HG02759 (cell line): ENCODE results near the gene JAM2.
A peak's percentile ranks its signal among the peaks of the same experiment; 100 is the strongest.
"Not testable (repeated sequence)": the region's sequence is repeated elsewhere in the genome, so short reads cannot be mapped to it uniquely, and the experiment has no call there.

ENCODE experiments used
- ATAC-seq: cut with Tn5 transposase; IDR thresholded peaks from one replicate; pipeline ENCODE4 v1.9.1; 2021; ENCODE audit warnings: mild to moderate bottlenecking, moderate library complexity; ENCODE audit not compliant: unreplicated experiment

Gene JAM2

DNA sequence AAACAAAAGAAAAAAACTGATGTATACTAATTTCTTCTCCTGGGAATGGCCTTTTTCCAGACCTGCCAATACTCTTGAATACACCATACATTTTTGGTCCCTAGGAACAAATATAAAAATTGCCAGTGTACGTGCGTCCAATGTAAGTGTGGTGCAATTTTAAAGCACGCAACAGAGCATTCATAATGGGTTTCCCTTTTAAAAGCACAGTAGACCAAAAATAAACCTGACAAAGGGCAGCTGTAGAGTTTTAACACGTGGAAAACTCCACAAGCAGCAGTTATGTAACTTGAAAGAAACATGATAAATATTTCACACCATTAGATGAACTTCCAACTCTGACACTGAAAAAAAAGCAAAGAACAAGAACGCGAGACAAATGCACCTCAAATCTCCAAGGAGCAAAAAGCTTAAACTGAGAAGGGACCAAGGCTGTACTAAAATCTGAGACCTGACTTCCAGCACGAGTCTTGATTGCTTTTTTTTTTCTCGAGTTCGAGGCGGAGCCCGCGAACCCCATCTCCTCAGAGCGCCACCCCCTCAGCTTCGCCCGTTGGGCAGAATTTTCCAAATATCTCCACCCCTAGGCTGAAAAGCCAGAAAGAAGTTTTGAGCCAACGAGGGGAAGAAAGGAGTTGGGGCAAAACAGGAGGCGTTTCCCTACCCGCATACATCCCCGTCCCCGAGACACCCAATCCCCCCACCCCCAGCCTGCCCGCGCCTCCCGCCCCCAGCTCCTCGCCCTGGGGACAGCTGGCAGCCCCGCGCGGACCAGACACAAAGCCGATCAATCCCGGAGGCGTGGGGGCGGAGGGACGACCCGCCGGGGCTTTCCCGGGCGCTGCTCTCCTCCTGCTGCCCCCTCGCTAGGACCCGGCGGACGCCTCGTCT, at the start of gene JAM2:
Gene JAM2, plus strand, starts transcription at position 599 of the 891 bp plus-strand sequence. CDS start 564 bp downstream, outside the sequence.
- ATAC-seq: peak; percentile 58

DNA sequence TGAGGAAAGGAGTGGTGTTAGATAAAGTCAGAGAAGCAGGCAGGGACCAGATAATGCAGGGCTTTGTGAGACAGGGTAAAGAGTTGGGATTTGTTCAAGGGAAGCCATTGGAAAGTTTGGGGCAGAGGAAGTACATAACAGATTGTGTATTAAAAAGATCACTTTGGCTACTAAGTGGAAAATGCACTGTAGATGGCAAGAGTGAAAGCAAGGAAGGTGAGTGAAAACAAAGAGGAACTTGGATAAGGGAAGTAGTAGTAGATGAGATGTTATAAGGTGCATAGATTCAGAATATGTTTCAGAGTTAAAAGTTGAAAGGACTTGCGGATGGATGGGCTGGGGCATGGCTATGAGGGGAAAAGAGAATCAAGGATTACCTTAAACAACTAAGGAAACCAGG, 49.2 kb upstream of the JAM2 start:
- no peak for ATAC-seq

DNA sequence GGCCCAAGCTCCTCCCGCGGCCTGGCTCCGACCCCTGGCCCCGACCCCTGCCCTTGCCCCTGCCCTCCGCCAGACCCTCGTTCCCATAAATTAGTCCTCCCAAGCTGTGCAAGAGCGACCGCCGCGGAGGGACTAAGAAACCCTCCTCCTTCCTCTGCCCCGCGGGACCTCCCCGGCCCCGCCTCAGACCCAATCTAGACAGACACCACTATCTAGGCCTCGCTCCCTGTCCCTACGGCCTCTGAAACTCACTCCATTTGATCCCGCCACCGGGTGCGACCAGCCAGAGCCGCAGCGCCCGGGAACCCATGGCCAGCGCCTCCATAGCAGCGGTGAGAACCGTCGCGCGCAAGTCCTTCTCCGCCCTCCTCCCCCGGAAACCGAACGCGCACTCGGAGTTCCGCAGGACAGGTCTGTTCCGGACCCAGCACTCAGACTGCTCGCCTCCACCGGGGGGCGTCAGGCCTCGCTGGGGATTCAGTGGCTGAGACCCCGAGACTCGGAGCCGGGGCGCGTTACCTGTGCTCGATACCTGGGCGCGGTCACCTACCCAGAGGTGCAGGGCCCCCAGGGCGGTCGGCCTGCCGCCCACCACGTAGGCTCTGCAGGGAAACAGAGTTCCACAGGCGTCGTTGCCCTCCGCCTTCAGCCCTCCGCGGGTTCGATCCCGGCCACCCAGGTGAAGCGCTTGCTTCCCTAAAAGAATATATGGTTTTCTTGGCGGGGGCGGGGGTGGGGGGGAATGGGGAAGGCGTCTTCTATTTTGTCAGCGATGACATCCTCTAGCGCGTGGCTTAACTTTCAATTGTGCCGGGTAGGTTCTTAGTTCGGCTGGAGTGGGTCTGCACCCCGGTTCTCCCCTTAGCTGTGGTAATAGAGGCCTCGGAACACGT, 31.7 kb upstream of the JAM2 start, which contains the start of gene MRPL39:
Gene MRPL39, minus strand, starts transcription at position 331 of the 893 bp plus-strand sequence. Its CDS starts 6 bp downstream, at position 325.
- peak; percentile 95 for ATAC-seq

DNA sequence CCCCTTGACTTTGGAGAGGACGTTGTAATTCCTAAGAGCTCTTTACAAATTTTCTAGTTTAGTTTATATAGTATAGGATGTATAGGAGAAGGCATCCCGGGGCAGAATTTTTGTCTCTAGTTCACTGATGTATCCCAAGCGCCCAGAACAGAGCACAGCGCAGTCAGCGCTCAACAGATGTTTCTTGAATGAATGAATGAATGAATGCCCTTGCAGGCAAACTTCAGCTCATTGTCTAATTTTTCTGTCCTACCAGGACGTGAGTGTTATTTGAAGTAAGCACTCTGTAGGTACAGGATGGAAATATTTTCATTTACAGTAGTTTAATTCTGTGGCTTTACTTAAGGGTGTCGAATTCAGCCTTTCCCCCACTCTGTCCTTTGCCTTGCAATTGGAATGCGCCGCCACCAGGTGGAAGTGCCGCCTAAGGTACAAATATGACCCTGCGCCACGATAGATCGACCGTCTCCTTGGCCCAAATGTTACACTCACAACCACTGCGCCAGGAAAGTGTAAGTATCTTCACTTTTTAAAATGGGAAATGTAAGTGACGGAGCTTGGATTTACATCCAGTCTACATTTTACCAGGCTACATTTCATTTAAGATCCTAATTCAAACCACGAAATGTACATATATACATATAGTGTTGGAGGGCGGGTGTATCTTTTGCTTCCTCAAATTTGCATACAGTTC, 30.9 kb upstream of the JAM2 start:
- ATAC-seq: peak; percentile 81

DNA sequence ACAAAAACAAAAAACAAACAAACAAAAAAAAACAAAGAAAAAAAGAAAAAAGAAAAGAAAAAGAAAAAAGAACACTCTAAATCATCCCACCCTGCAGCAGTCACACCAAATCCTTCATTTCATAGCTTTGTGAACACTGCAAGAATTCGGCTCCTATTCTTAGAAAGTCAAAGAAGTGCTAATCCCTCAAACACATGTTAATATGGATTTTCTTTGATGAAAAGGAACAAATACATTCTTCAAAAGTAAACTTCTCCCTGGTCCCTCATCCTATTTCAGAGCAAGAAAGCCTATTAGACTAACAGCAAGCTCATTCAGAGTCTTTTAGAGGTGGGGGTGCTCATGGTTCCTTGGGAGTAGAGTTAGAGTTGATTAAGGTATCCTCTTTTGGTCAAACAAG, 24.6 kb upstream of the JAM2 start:
- no peak for ATAC-seq

DNA sequence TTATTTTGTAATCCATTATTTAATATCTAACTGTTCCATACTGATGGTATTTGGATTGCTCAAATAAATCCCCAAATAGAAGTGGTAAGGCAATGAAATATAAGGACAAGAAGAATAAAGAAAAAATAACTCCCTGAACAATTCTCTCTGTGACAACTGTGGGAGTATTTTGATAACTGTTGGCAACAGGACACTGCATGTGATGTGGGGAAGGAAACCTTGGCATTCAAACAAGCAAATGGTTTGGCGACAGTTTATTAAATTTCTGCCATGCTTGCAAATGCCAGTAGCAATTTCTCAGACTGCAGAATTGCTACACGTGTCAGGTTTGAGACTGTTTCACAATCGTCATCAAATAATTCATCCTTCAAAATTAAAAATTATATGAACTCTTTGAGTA, 23.2 kb upstream of the JAM2 start:
- ATAC-seq: no peak

DNA sequence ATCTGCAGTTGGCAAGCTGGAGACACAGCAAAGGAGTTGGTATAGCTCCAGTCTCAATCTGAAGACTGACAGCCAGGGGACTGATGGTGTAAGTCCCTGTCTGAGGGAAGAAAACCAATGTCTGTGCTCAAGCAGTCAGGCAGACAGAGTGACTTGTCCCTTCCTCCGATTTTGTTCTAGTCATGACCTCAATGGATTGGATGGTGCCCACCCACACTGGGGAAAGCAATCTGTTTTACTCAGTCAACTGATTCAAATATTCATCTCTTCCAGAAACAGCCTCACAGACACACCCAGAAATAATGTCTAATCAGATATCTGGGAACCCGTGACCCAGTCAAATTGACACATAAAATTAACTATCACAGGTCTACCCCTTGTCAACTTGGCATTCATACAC, 19.9 kb upstream of the JAM2 start:
- no peak for ATAC-seq

GRCh38 chr21:25624511-25624910, 14.5 kb upstream of the JAM2 start:
- no peak for ATAC-seq

- no peak for ATAC-seq
Observed at GRCh38 chr21:25625036-25625435, 14.0 kb upstream of the JAM2 start.

GRCh38 chr21:25625776-25626555, 13.1 kb upstream of the JAM2 start:
- not testable (repeated sequence) for ATAC-seq

DNA sequence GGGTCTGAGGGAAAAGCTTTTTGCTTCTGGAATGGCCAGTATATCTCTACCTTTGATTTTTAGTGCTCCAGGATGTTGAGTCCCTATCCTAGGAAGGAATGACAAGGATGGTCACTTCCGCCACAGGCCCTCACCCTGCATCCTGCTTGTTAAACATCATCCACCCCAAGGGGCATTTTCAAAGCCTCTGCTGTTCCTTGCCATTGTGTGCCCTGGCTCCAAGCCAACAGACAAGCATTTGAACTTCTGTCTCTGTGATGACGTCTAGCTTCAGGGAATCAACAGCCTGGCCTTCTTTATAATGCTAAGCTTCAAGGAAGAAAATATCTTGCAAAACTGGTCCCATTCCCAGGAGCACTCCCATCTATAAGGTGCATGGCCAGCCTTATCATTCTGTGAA, 12.3 kb upstream of the JAM2 start:
- ATAC-seq: no peak

- ATAC-seq: no peak
Observed at GRCh38 chr21:25632296-25632695, 6.8 kb upstream of the JAM2 start.

DNA sequence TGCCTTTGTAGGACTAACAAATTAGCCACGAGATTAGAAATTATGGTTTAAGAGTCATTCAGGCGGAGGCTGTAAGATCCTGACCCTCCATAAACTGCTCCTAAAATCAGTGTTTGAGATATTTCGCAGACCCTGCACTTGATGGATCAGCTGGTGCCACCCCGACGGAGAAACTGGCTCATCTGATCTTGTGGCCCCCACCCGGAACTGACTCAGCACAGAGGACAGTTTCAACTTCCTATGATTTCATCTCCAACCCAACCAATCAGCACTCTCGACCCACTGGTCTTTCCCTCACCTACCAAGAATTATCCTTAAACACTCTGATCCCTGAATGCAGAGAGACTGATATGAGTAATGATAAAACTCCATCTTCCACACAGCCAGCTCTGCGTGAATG, 3.7 kb upstream of the JAM2 start:
- ATAC-seq: no peak

DNA sequence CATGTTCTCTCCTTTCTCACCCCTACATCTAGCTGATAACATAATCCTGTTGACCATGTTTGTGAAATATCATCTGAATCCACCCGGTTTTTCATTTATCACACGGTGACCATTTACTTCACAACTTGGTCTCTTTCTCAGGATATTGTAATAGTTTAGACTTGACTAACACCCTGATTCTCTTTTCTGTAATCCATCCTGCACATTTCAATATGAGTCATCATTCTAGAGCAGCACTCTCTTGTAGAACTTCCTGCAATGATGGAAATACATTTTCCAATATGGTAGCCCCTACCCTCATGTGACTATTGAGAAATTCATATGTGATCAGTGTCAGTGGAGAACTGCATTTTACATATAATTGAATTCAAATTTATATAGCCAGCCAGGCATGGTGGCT, 2.3 kb upstream of the JAM2 start:
- no peak for ATAC-seq

DNA sequence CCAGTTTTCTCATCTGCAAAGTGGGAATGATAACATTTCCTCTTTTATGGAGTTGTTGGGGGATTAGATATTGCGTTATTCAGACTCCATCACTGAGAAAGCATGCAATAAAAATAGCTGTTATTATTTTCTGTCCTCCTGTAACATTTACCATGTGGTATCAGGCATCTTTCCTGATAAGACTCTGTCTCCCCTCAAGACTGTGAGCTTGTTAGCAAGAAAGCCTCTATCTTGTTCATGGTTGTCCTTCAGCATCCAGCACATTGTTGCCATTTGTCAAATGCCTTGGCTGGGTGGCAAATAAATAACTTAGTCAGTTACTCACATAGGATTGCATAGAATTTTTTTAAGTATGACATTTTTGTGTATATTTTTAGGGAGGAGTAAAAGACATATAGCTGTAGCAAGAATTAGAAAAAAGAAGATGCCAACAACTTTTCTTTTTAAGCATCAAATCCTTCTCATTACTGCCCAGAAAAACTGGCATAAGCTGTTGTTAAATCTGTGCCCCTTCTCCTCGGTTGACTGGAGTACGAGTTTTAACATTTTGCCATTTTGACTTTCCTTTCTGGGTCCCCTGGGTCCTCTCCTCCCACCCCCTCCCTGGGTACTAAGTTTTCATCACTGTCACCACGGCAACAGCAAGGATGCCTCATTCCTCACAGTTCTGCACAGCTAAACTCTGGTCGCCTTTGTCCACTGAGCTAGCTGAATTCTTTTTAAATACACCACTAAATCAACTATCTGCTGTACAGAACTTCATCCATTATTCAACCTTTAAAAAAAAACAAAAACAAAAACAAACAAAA, 1.0 kb upstream of the JAM2 start:
- ATAC-seq: no peak

GRCh38 chr21:25639551-25640201, 618 bp downstream of the JAM2 start:
- peak; percentile 76 for ATAC-seq

DNA sequence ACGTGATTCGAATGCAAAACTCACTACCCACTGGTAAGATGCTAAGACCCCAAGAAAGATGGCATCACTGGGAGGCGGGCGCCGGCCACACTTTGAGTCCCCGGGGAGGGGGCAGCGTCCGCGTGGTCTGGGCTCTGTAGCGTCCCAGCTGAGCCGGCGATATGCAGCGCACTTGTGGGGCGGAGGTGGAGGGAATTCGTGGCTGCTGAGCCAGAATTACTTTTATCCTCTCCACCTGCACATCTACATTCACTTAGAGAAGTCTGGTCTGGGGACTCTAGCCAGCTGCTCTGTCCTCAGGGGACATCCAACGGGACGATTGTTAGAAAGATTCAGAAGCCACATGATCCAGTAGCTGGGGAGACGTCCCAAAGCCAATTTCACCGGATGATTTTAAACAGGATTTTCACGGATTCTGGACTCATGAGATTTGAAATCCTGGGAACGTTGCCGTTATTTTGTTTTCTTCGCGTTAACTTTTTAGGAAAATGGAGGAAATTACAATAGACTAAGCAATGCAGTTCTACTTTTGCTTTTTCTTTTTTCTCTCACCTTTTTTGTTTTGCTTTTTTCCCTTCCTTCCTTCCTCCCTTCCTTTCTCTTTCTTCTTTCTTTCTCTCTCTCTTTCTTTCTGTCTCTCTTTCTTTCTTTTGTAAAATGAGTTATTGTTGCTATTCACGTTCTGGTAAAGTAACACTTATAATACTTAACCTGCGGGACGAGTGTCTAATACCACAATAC, 1.3 kb downstream of the JAM2 start:
- peak; percentile 31 for ATAC-seq

GRCh38 chr21:25640943-25641292, 1.9 kb downstream of the JAM2 start:
- ATAC-seq: no peak
